ENCODE results near the gene TBX20.

DNA sequence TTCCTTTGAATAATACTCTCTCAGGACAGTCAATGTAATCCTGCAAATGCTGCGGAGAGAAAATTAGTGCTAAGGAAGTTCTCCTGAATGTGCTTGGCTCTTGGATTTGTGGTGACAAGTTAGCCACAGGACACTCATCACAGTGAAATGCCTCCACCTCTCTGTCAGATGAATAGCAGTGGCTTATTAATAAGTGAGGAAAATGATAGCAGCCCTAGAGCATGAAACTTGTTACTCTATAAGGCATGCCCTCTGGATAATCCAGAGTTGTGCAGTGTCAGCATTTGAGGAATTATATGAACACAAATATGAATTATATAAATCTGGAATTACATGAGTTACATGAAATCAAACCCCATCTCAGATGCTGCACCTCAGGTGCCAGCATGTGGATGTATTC lies 23.5 kb upstream of the TBX20 start:
- TF ChIP-seq, protein P1, sequence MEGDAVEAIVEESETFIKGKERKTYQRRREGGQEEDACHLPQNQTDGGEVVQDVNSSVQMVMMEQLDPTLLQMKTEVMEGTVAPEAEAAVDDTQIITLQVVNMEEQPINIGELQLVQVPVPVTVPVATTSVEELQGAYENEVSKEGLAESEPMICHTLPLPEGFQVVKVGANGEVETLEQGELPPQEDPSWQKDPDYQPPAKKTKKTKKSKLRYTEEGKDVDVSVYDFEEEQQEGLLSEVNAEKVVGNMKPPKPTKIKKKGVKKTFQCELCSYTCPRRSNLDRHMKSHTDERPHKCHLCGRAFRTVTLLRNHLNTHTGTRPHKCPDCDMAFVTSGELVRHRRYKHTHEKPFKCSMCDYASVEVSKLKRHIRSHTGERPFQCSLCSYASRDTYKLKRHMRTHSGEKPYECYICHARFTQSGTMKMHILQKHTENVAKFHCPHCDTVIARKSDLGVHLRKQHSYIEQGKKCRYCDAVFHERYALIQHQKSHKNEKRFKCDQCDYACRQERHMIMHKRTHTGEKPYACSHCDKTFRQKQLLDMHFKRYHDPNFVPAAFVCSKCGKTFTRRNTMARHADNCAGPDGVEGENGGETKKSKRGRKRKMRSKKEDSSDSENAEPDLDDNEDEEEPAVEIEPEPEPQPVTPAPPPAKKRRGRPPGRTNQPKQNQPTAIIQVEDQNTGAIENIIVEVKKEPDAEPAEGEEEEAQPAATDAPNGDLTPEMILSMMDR (IDR thresholded peaks at IDR 0.05) = no peak
- no peak for TF ChIP-seq ZFX (IDR thresholded peaks at IDR 0.05; ENCODE audit: borderline replicate concordance)

All from 22Rv1 (cell line).